ENCODE measurements around the gene EYA2.

EYA2 gene

GRCh38 chr20:46981184-46981583 is 86.5 kb downstream of the EYA2 start:
- no peak for DNase-seq

GRCh38 chr20:46983466-46983865 is 88.8 kb downstream of the EYA2 start:
- no peak for DNase-seq

GRCh38 chr20:46984405-46984804 is 89.8 kb downstream of the EYA2 start:
- no peak for DNase-seq

GRCh38 chr20:46985250-46985649 is 90.6 kb downstream of the EYA2 start:
- no peak for DNase-seq

DNA sequence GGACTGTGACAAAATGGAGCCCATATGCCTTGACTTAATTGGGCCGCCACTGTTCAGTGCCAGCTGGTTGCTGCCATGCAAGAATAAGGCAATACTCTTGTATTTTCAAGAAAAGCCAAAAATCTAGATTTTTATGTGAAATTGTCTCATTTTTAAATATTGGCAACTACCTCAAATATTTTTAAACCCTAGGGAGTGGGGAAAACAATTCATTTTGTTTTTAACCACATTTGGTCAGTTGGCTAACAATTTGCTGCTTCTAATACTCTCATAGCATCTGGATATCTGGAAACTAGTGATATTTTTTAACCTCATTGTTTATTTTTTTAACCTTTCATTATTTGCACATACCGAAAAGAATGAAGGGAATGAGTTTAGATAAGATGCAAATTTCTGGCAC is 91.0 kb downstream of the EYA2 start:
- DNase-seq = no peak

DNA sequence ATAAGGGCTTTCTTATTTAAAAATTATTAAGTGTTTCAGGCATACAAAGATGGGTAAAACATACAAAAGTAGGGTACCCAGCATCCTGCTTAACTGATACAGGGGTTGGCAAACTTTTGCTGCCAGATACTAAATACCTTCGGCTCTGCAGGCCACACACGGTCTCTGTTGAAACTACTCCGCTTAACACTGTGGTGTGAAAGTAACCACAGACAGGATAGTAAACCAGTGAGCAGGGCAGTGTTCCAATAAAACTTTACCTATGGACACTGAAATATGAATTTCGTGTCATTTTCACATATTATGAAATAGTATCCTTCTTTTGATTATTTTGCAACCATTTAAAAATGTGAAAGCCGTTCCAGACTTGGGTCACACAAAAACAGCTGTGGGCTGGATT is 92.4 kb downstream of the EYA2 start:
- DNase-seq = no peak

DNA sequence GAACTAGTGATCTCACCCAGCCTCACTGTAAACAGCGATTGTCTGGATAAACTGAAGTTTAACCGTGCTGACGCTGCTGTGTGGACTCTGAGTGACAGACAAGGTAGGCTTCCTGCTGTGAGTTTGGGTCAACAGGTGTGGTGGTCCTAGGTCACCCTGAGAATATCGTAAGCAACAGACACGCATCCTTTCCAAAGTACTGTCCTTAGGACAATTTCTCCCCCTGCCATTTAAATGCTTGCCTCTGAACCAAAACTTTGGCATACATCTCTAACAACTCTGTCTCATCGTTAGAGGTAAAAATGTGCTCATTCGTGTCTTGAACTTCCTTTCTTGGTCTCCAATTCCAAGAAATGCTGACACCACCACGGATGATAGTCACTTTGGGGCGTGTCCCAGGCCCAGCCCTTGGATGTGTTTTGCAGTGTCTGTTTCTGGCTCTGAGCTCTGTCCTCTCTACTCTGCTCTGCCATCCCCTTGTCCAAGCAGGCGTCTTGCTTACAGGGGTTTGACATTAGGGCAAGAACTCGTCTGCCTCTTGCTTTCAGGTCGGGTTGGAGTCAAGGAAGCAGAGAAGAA is 95.5 kb downstream of the EYA2 start:
- peak in 4 of 14 donors; percentile 9 to 57 (median 28) for DNase-seq

GRCh38 chr20:46990596-46991104 is 96.0 kb downstream of the EYA2 start:
- peak in 2 of 14 donors; percentile 30 to 38 for DNase-seq

GRCh38 chr20:46991168-46991567 is 96.5 kb downstream of the EYA2 start:
- no peak for DNase-seq

DNA sequence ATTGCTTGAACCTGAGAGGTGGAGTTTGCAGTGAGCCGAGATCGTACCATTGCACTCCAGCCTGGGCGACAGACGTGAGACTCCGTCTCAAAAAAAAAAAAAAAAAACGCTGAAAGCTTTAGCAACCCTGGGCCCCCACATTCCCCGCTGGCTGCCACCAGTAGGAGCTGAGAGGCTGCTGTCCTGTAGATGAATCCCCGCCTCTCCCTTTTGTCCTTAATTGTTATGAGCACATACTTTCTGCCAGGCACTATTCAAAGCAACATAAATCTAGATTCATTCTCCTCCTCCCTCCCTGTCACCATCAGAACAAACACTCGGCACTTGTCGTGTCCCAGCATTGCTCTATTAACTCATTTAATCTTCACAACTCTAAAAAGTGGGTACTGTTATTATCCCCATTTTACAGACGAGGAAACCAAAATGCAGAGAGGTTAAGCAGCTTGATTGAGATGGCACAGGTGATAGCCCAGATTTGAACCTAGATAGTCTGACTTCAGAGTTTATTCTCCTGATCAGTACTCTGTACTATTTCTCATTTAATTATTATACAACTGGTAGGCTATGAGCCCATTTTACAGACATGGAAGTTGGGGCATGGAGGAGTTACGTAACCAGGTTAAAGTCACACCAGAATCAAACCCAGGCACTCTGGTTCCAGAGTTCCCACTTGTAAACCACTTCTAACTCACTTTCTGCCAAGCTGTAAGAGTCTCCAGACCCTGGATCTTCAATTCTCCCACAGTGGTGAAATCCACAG is 97.4 kb downstream of the EYA2 start:
- DNase-seq = no peak

GRCh38 chr20:46992640-46993035 is 98.0 kb downstream of the EYA2 start:
- DNase-seq = no peak

DNA sequence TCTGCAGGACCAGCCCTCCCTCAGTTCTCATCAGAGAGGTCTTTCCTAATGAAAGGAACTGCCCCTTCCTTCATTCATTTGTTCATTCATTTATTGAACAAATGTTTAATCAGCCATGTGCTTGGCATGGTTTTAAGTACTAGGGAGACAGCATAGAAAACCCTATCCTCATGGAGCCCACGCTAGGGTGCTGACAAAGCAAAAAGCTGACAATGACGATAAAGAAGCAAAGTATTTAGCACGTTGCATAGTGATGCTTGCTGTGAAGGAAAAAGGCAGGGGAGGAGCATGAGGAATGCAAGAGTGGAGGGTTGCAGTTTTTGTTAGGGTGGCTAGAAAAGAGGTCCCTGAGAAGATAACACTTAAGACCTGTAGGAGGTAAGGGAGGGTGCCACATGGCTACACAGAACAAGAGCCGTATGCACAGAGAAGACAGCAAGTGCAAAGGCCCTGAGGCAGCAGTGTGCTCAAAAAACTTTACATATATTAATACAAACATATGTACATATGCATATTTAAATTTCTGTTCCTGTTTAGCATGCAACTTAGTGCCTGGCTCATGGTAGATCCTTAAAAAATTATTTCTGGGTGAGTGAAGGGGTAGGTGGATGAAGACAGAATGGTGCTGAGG is 98.9 kb downstream of the EYA2 start:
- DNase-seq = no peak

- DNase-seq = no peak
Measured at GRCh38 chr20:46994341-46994740, 99.7 kb downstream of the EYA2 start.

GRCh38 chr20:46995561-46996142 is 101.0 kb downstream of the EYA2 start:
- no peak for DNase-seq

DNA sequence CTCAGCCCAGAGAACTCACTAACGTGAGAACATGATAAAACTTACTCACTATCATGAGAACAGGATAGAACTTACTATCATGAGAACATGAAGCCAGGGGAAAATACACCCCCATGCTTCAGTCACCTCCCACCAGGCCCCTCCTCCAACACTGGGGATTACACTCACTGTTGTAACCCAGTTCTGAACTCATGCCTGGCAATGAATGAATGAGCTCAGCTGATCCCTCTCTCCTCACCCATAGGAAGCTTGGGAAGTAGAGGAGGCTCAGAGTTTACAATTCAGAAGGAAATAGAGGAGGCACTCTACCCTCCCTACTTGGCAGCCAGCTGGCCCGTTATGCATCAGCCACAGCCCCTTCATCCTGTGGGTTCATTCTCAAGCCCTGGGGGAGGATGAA is 102.5 kb downstream of the EYA2 start:
- DNase-seq = no peak

DNA sequence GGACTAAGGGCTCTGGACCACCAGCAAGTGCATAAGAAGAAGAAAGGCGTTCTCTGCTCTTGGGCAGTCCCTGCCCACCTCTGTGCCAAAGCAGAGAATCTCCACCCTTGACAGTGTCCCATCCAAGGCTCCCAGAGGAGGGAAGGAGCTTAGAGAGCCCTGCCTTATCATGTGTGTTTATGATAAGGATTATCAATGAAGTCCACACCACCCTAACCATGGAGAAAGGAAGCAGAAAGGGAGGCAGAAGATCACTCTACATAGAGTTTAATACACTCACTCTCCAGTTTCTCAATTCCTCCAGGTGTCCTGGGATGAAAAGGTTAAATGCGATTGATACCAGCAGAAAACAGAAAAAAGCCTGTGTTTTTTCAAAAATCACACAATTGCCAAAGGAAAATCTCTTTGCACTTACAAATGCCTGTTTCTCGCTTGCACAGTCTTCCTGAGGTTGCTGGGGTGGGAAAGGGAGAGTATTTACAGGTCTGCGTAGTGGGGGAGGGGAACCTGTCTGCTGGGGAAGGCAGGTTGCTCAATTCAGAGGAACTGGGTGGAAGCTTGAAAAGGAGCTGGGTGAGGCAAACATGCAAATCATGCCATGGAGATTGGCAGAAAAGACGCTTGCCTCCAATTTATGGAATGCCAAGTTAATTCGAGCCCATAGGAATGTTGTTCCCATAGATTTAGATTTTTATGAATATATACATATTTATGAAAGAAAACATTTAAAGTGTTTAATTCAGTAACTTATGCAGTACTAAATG is 104.0 kb downstream of the EYA2 start:
- no peak for DNase-seq

DNA sequence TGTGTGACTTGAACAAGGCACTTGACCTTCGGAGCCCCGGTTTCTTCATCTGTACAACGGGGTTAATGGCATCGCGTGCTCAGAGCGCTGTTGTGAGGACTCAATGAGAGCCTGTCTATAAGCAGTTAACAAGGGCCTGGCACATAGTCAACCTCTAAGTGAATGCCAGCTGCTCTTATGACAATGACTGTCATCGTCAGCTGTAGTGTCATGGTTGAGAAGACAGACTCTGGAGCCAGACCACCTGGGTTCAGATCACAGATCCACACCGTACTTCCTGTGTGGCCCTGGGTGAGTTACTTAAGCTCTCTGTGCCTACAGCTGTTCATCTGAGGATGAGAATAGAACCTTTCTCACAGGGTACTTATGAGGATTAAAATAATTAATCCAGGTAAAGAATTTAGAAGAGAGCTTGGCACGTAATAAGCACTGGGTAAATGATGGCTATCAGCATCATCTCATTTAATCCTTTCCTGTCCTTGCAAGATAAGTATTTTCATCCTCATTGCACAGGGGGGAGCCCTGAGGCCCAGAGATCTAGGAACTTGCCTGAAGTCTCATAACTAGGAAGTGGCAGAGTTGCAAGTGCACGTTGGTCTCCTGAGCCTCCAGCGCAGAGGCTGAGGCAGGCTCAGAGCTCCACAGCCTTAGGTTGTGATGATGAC is 105.3 kb downstream of the EYA2 start:
- DNase-seq = no peak

DNA sequence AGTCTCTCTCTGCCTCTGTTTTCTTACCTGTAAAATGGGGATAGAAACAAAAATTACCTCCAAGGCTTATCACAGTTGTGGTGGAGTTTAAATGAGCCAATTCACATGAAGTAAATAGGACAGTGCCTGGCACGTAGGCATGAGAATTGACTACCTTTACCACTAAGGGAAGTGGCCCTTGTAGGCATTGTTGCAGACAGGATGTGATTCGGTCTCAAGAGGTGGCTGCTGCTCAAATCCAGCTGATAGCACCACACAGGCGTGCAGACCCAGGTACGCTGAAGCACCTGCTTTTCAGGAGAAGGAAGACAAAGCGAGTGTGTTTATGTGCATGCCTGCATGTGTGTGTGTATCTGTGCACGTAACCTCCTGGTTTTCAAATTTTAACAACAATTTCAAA is 108.6 kb downstream of the EYA2 start:
- no peak for DNase-seq

DNA sequence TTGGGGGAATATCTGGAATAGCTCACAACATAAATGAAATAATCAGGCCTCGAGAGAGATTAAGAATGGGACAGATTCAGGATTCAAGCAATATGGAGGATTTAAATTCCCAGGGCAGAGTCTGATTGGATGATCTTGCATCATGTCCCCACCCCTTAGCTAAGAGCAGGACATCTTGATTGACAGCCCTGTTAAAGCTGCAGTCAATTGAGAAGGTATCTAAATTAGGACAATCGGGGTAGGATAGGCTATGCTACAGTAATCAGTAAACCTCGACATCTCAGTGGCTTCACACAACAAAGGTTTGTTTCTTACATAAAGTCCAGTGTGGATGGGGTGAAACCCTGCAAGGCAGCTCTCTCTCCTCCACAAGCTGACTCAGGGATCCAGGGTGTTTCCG is 109.5 kb downstream of the EYA2 start:
- no peak for DNase-seq

- DNase-seq = no peak
Measured at GRCh38 chr20:47007826-47008655, 113.4 kb downstream of the EYA2 start.

Measured in C1 segment of cervical spinal cord (tissue), 14 donors.